SU-DHL-6 (cell line): ENCODE results near the gene FOXK1.

Source experiments
- H2AFZ ChIP-seq: fragments of 200-600 bp; sonication (generic); 2 replicates; pipeline ENCODE4 v1.6.1; 2014; ENCODE audit warnings: low read depth, mild to moderate bottlenecking, moderate library complexity, mixed read lengths, antibody characterized with exemption, low read length; ENCODE audit not compliant: severe bottlenecking
- H3F3A ChIP-seq: fragments of 200-600 bp; shearing (Covaris generic); 2 replicates; pipeline ENCODE4 v1.6.0; 2016; ENCODE audit warnings: antibody characterized with exemption, mild to moderate bottlenecking; ENCODE audit not compliant: insufficient read depth
- H3K27ac ChIP-seq: fragments of 200-600 bp; sonication (generic); 2 replicates; pipeline ENCODE4 v1.5.1; 2016; ENCODE audit warnings: low read depth, mild to moderate bottlenecking, low read length, moderate library complexity, mixed read lengths
- H3K27me3 ChIP-seq: fragments of 200-600 bp; sonication (generic), shearing (Covaris generic); 2 replicates; pipeline ENCODE4 v1.6.0; 2014; ENCODE audit warnings: mild to moderate bottlenecking, low read length
- H3K36me3 ChIP-seq: fragments of 200-600 bp; sonication (generic); 2 replicates; pipeline ENCODE4 v1.6.1; 2014; ENCODE audit warnings: mild to moderate bottlenecking, low read length, mixed read lengths
- H3K4me2 ChIP-seq: fragments of 300-600, 200-600 bp; shearing (Covaris generic), sonication (generic); 2 replicates; pipeline ENCODE4 v1.6.0; 2014; ENCODE audit warnings: low read length, low read depth, mild to moderate bottlenecking; ENCODE audit not compliant: poor library complexity, severe bottlenecking
- H3K4me3 ChIP-seq: fragments of 200-600 bp; sonication (generic); 2 replicates; pipeline ENCODE4 v1.5.1; 2014; ENCODE audit warnings: antibody characterized with exemption, low read length, mild to moderate bottlenecking, mixed read lengths; ENCODE audit not compliant: insufficient read depth, poor library complexity, severe bottlenecking
- H3K79me2 ChIP-seq: fragments of 200-600 bp; sonication (generic); 2 replicates; pipeline ENCODE4 v1.6.1; 2014; ENCODE audit warnings: mild to moderate bottlenecking, low read length, moderate library complexity; ENCODE audit not compliant: insufficient read depth
- H3K9ac ChIP-seq: fragments of 200-600 bp; sonication (generic); 2 replicates; pipeline ENCODE4 v1.7.0; 2014; ENCODE audit warnings: mild to moderate bottlenecking, low read length
- H3K9me2 ChIP-seq: fragments of 200-600 bp; sonication (generic); replicated peaks from 2 replicates; pipeline ENCODE4 v1.6.1; 2014; ENCODE audit warnings: low read length; ENCODE audit not compliant: insufficient read depth
- H3K9me3 ChIP-seq: fragments of 200-600 bp; sonication (generic); 2 replicates; pipeline ENCODE4 v1.6.1; 2014; ENCODE audit warnings: low read length, mixed read lengths; ENCODE audit not compliant: insufficient read depth
- H4K20me1 ChIP-seq: fragments of 200-600 bp; sonication (generic); 2 replicates; pipeline ENCODE4 v1.6.1; 2014; ENCODE audit warnings: low read depth, mild to moderate bottlenecking, antibody characterized with exemption, low read length, moderate library complexity, mixed read lengths
- EZH2phosphoT487 ChIP-seq: fragments of 200-600 bp; sonication (generic), shearing (Covaris generic); conservative IDR thresholded peaks from 2 replicates; pipeline ENCODE4 v1.6.1; 2018; ENCODE audit warnings: mild to moderate bottlenecking, antibody characterized with exemption, low read length, moderate library complexity, mixed read lengths
- TF ChIP-seq, protein P1 (sequence below): fragments of 200-600 bp; sonication (generic); IDR thresholded peaks from one replicate; pipeline ENCODE4 v1.5.1; 2017; ENCODE audit warnings: antibody characterized with exemption, mild to moderate bottlenecking, low read length, moderate library complexity; ENCODE audit not compliant: insufficient read depth, poor library complexity, severe bottlenecking

The FOXK1 gene

DNA sequence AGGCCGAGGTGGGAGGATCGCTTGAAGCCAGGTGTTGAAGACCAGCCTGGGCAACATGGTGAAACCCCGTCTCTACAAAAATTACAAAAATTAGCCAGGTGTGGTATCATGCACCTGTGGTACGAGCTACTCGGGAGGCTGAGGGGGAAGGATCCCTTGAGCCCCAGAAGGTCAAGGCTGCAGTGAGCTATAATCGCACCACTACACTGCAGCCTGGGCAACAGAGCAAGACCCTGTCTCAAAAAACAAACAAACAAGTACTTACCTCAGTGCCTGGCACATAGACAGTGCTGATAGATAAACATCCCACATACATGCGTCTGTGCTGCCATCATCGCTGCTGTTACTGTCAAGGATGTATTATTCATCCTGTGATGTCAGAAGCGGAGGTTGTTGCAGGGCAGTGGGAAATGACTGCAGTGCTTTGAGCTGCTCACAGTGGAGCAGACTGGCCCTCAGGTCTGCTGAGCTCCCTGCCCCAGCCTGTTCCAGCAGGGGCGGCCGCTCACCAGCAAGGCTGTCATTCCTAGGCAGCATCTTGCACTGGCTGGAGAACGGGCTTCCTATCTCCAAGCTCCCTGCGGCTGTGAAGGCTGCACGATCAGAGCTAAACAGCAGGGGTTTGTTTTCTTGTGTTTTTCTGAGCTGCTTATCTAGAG, 18.6 kb downstream of the FOXK1 start:
- H3K36me3 ChIP-seq = no peaks in the 10 kb centered on the region
- no peaks in the 10 kb centered on the region for H3K9me3 ChIP-seq
- no peak overlapping the region for H3K4me3 ChIP-seq
- no peak overlapping the region for H2AFZ ChIP-seq
- peaks cover 94% of the 10 kb centered on the region for H3K79me2 ChIP-seq
- H3K4me2 ChIP-seq = no peak overlapping the region
- H4K20me1 ChIP-seq = peaks cover 5% of the 10 kb centered on the region; the same call in 1 of the 2 replicates
- H3K27ac ChIP-seq = no peak overlapping the region
- TF ChIP-seq EZH2phosphoT487 = no peak
- TF ChIP-seq, protein P1, sequence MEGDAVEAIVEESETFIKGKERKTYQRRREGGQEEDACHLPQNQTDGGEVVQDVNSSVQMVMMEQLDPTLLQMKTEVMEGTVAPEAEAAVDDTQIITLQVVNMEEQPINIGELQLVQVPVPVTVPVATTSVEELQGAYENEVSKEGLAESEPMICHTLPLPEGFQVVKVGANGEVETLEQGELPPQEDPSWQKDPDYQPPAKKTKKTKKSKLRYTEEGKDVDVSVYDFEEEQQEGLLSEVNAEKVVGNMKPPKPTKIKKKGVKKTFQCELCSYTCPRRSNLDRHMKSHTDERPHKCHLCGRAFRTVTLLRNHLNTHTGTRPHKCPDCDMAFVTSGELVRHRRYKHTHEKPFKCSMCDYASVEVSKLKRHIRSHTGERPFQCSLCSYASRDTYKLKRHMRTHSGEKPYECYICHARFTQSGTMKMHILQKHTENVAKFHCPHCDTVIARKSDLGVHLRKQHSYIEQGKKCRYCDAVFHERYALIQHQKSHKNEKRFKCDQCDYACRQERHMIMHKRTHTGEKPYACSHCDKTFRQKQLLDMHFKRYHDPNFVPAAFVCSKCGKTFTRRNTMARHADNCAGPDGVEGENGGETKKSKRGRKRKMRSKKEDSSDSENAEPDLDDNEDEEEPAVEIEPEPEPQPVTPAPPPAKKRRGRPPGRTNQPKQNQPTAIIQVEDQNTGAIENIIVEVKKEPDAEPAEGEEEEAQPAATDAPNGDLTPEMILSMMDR = no peak
- no peaks in the 10 kb centered on the region for H3K9me2 ChIP-seq
- H3F3A ChIP-seq = no peaks in the 10 kb centered on the region
- no peaks in the 10 kb centered on the region for H3K27me3 ChIP-seq
- H3K9ac ChIP-seq = no peak overlapping the region

DNA sequence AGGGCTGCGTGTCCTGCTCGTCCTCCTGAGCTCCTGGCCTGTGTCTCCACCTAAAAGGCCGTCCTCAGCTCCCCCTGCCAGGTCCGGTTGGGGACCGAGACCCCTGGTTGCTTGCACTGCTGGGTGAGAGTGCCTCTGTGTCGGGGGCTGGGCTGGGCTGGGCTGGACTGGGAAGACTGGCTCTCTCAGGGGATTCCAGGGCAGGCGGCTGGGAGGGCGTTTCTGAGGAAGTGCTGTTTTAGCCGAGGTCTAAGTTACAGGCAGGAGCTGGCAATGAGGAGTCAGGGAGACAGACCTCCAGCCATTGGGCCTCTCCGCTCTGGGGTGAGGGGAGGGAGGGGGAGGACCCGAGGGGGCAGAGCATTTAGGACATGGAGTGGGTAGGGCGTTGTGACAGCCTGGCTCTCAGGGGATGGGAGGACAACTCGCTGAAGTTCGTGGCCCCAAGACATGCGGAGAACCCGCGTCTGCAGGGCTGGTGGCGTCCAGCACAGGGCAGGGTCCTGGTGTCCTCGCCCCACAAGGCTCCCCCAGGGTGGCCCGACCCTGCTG, 20.9 kb downstream of the FOXK1 start:
- no peaks in the 10 kb centered on the region for H3F3A ChIP-seq
- H3K9me2 ChIP-seq = no peaks in the 10 kb centered on the region
- H3K4me3 ChIP-seq = no peak overlapping the region
- H3K9ac ChIP-seq = no peak overlapping the region
- H3K9me3 ChIP-seq = no peaks in the 10 kb centered on the region
- no peak for TF ChIP-seq EZH2phosphoT487
- TF ChIP-seq, protein P1 = no peak
- no peak overlapping the region for H2AFZ ChIP-seq
- H3K36me3 ChIP-seq = no peaks in the 10 kb centered on the region
- no peaks in the 10 kb centered on the region for H3K27me3 ChIP-seq
- peaks cover 93% of the 10 kb centered on the region for H3K79me2 ChIP-seq
- H3K4me2 ChIP-seq = no peak overlapping the region
- peaks cover 5% of the 10 kb centered on the region; the same call in 1 of the 2 replicates for H4K20me1 ChIP-seq
- H3K27ac ChIP-seq = no peak overlapping the region

GRCh38 chr7:4703532-4703931, 21.4 kb downstream of the FOXK1 start:
- Histone ChIP-seq H3F3A (no peaks in the 10 kb centered on the region), H4K20me1 (peaks cover 5% of the 10 kb centered on the region; the same call in 1 of the 2 replicates), H3K9me2 (no peaks in the 10 kb centered on the region), H3K27ac (no peak overlapping the region), H3K9me3 (no peaks in the 10 kb centered on the region), H3K27me3 (no peaks in the 10 kb centered on the region), H3K4me2 (no peak overlapping the region), H2AFZ (no peak overlapping the region), H3K79me2 (peaks cover 93% of the 10 kb centered on the region), H3K4me3 (no peak overlapping the region), H3K9ac (no peak overlapping the region), H3K36me3 (no peaks in the 10 kb centered on the region)
- TF ChIP-seq EZH2phosphoT487 = no peak
- TF ChIP-seq, protein P1 = no peak
